Kidney epithelial cell (primary cell): ENCODE measurements around the gene CHAC1. TPM values are rescaled to one million over a fixed set of nuclear protein-coding genes. Genes with fewer than 3 reads are reported as not detected.
A peak's percentile ranks its signal among the peaks of the same experiment; 100 is the strongest.

Experiments
- DNase-seq: peaks from one replicate; pipeline ENCODE4 v3.0.0-alpha.2; 2010; ENCODE audit warnings: low read depth
- H3K27me3 ChIP-seq: 2 replicates; pipeline ENCODE4 v1.6.0; 2011; ENCODE audit warnings: low read length; ENCODE audit not compliant: control insufficient read depth, insufficient read depth
- H3K36me3 ChIP-seq: 2 replicates; pipeline ENCODE4 v1.5.1; 2011; ENCODE audit warnings: low read length; ENCODE audit not compliant: control insufficient read depth, insufficient read depth
- H3K4me3 ChIP-seq: 2 replicates; pipeline ENCODE4 v1.5.1; 2011; ENCODE audit warnings: low read depth, mild to moderate bottlenecking, control low read depth, low read length
- total RNA-seq: library from RNA; depleted of rRNA; stranded (reverse); fragments of >200 nt; gene quantifications from 2 replicates; pipeline ENCODE4 v1.2.3, GENCODE V29; 2015
- TF ChIP-seq, protein P1 (sequence below): IDR thresholded peaks from 2 replicates; pipeline ENCODE4 v1.5.1; 2011; ENCODE audit warnings: mild to moderate bottlenecking, moderate library complexity, low read length, control low read depth, inconsistent platforms; ENCODE audit not compliant: insufficient read depth, poor library complexity, severe bottlenecking

Gene CHAC1
- total RNA-seq, 1 donor from 2014 or later, result 84.4 TPM

DNA sequence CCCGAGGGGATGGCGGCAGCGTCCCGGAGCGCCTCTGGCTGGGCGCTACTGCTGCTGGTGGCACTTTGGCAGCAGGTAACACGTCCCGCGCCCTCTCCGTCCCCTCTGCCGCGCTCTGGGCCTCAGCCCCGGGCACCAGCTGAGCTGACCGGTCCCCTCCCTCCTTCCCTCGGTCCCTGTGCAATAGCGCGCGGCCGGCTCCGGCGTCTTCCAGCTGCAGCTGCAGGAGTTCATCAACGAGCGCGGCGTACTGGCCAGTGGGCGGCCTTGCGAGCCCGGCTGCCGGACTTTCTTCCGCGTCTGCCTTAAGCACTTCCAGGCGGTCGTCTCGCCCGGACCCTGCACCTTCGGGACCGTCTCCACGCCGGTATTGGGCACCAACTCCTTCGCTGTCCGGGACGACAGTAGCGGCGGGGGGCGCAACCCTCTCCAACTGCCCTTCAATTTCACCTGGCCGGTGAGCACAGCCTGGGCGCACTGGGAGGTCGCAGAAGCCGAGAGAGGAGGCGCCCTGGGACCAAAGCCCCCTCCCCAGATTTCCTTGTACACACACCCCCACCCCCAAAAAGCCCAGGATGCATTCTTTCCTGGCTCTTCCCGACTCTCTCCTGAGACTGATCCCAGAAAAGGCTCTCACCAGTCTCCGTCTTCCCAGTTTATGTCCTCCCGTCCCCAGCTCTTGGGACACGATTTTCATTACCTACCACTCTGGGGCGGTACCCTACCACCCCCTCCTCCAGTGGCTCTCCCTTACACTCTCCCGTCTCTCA, 23.4 kb upstream of the CHAC1 start:
- peak overlapping the region; percentile 25 for H3K4me3 ChIP-seq
- H3K27me3 ChIP-seq, result peaks cover 85% of the 10 kb centered on the region
- no peaks in the 10 kb centered on the region for H3K36me3 ChIP-seq
- TF ChIP-seq, protein P1, sequence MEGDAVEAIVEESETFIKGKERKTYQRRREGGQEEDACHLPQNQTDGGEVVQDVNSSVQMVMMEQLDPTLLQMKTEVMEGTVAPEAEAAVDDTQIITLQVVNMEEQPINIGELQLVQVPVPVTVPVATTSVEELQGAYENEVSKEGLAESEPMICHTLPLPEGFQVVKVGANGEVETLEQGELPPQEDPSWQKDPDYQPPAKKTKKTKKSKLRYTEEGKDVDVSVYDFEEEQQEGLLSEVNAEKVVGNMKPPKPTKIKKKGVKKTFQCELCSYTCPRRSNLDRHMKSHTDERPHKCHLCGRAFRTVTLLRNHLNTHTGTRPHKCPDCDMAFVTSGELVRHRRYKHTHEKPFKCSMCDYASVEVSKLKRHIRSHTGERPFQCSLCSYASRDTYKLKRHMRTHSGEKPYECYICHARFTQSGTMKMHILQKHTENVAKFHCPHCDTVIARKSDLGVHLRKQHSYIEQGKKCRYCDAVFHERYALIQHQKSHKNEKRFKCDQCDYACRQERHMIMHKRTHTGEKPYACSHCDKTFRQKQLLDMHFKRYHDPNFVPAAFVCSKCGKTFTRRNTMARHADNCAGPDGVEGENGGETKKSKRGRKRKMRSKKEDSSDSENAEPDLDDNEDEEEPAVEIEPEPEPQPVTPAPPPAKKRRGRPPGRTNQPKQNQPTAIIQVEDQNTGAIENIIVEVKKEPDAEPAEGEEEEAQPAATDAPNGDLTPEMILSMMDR, result no peak
- DNase-seq, result no peak

GRCh38 chr15:40930430-40931299, 22.6 kb upstream of the CHAC1 start:
- H3K36me3 ChIP-seq, result no peaks in the 10 kb centered on the region
- H3K4me3 ChIP-seq, result peak overlapping the region; percentile 14
- TF ChIP-seq, protein P1, result peak; percentile 90
- no peak for DNase-seq
- peaks cover 81% of the 10 kb centered on the region for H3K27me3 ChIP-seq

GRCh38 chr15:40931300-40932142, 21.8 kb upstream of the CHAC1 start:
- TF ChIP-seq, protein P1, result no peak
- no peak for DNase-seq
- Histone ChIP-seq H3K4me3 (no peak overlapping the region), H3K36me3 (no peaks in the 10 kb centered on the region), H3K27me3 (peaks cover 72% of the 10 kb centered on the region)

GRCh38 chr15:40932156-40932555, 21.1 kb upstream of the CHAC1 start:
- no peak for DNase-seq
- peaks cover 66% of the 10 kb centered on the region for H3K27me3 ChIP-seq
- no peaks in the 10 kb centered on the region for H3K36me3 ChIP-seq
- TF ChIP-seq, protein P1, result no peak
- H3K4me3 ChIP-seq, result no peak overlapping the region

DNA sequence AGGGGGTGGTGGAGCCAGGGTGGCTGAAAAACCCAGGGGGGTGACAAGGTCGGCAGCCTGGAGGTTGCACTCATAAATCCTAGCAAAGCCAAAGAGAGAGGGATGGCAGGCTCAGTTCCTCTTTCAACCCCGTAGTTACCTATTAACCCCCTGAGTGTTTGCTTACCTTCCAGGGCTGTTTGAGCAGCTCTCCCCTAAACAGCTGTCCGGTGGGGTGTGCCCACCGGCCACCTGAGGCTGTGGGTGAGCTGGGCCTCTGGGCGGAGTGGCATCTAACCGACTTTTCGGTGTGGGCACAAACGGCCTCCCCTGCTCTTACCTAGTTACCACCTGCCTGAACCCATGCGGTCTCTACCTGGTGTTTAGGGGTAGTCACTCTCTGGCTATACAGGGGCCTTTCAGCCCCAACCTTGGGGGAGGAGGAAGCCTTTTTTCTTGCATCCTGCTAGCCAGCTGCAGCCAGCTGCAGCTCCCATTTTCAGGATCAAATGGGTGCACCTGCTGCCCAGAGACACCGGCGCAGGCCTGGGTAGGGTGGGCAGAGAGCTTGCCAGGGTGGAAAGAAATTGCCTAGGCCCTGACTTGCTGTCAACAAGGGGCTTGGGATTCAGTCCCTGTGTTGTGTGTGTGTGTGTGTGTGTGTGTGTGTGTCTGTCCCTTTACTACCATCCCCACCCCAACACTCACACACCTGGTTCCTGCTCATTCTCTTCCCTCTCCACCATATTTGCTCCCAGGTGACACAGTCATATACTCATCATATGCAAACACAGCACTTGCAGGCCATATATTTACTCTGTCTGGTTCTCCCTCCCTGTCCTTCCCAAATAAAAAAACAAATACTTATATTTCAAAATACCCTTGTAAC, 20.4 kb upstream of the CHAC1 start:
- TF ChIP-seq, protein P1, result no peak
- no peak for DNase-seq
- Histone ChIP-seq H3K36me3 (no peaks in the 10 kb centered on the region), H3K27me3 (peaks cover 59% of the 10 kb centered on the region), H3K4me3 (no peak overlapping the region)
